Gastroesophageal sphincter (tissue), 4 donors: Measurements from ENCODE around the gene NKD2. TPM values are rescaled to one million over a fixed set of nuclear protein-coding genes. Genes with fewer than 3 reads are reported as not detected.

ENCODE experiments used
- ATAC-seq: fragments of 150-250 bp; one replicate; pipeline ENCODE4 v1.9.1; 2016; ENCODE audit warnings: mild to moderate bottlenecking, moderate library complexity
- H3K27ac ChIP-seq, 4 donors: fragments of 200-600 bp; sonication (generic) in 3 of 4; 1 replicate in 3 of 4; 2 replicates in 1 of 4; pipeline ENCODE4 v1.5.1; 2016 to 2019
- H3K27me3 ChIP-seq: fragments of 200-600 bp; sonication (generic); one replicate; pipeline ENCODE4 v1.5.1; 2019
- H3K36me3 ChIP-seq, 2 donors: fragments of 200-600 bp; sonication (generic); one replicate each; pipeline ENCODE4 v1.5.1; 2019; ENCODE audit warnings: control low read depth in 1 of 2
- H3K4me1 ChIP-seq, 3 donors: fragments of 200-600 bp; sonication (generic); 1 replicate in 2 of 3; 2 replicates in 1 of 3; pipeline ENCODE4 v1.5.1; 2016 to 2019; ENCODE audit warnings: control low read depth in 2 of 3
- H3K4me3 ChIP-seq, 2 donors: fragments of 200-600 bp; sonication (generic); one replicate each; pipeline ENCODE4 v1.5.1; 2019; ENCODE audit warnings: mild to moderate bottlenecking in 1 of 2, moderate library complexity in 1 of 2
- H3K9me3 ChIP-seq, 3 donors: fragments of 200-600 bp; sonication (generic); one replicate each; pipeline ENCODE4 v1.5.1; 2017 to 2019; ENCODE audit warnings: control low read depth in 2 of 3
- CTCF ChIP-seq, 4 experiments: fragments of 200-600 bp in 2 of 4; fragments of 450-650 bp in 2 of 4; sonication (generic) in 1 of 4; IDR thresholded peaks; one replicate each; pipeline ENCODE4 v1.5.1; 2017 to 2019; ENCODE audit warnings: antibody characterized with exemption in 4 of 4, mild to moderate bottlenecking in 2 of 4, moderate library complexity in 2 of 4
- EP300 ChIP-seq: sonication (generic); formaldehyde crosslinking; IDR thresholded peaks from one replicate; pipeline ENCODE4 v1.6.1; 2017; ENCODE audit warnings: antibody characterized with exemption, mild to moderate bottlenecking
- POLR2A ChIP-seq, 2 donors: fragments of 450-650 bp; IDR thresholded peaks; one replicate each; pipeline ENCODE4 v1.6.1; 2017; ENCODE audit warnings: antibody characterized with exemption in 2 of 2, mild to moderate bottlenecking in 2 of 2, moderate library complexity in 1 of 2
- POLR2AphosphoS5 ChIP-seq: sonication (generic); formaldehyde crosslinking; IDR thresholded peaks from one replicate; pipeline ENCODE4 v1.6.1; 2017; ENCODE audit warnings: antibody characterized with exemption
- WGBS, 2 donors: methylation state at CpG; one replicate each; pipeline ENCODE4 v1.1.5; 2018; ENCODE audit warnings: low coverage in 1 of 2; 5-methylcytosine and 5-hydroxymethylcytosine counted together
- total RNA-seq, 4 donors: library from RNA; depleted of rRNA; stranded (reverse); fragments of >200 nt; gene quantifications; one replicate each; pipeline ENCODE4 v1.1.0, GENCODE V29; 2016

Gene NKD2
- total RNA-seq, 4 donors from 2014 or later, result 1.8 to 6.1 (median 1.9) TPM

GRCh38 chr5:1037671-1038416 is 29.2 kb downstream of the NKD2 start:
- WGBS, 2 donors, result no CpG with 5 or more reads among the region's 43 CpGs

GRCh38 chr5:1038417-1039209 is 30.0 kb downstream of the NKD2 start:
- Histone ChIP-seq H3K9me3 (no peaks in the 10 kb centered on the region), H3K27me3 (no peaks in the 10 kb centered on the region), H3K36me3 (no peaks in the 10 kb centered on the region), H3K4me3 (no peak overlapping the region), H3K27ac (no peak overlapping the region), H3K4me1 (no peaks in the 10 kb centered on the region)
- 78 to 89% methylated on average over 4 to 5 of the region's 28 CpGs for WGBS, 2 donors
- no peak for TF ChIP-seq POLR2A (IDR thresholded peaks at IDR 0.05)
- TF ChIP-seq EP300, result no peak
- TF ChIP-seq CTCF (IDR thresholded peaks at IDR 0.05), result no peak
- no peak for TF ChIP-seq POLR2AphosphoS5
- ATAC-seq, result no peak

More at GRCh38 chr5:1037671-1038416, 29.2 kb downstream of the NKD2 start:
- Histone ChIP-seq H3K4me3 (no peak overlapping the region), H3K4me1 (no peaks in the 10 kb centered on the region), H3K27me3 (no peaks in the 10 kb centered on the region), H3K9me3 (no peaks in the 10 kb centered on the region), H3K36me3 (no peaks in the 10 kb centered on the region), H3K27ac (no peak overlapping the region)
- ATAC-seq, result no peak
- TF ChIP-seq POLR2A (IDR thresholded peaks at IDR 0.05) (no peak), EP300 (no peak), CTCF (IDR thresholded peaks at IDR 0.05) (no peak), POLR2AphosphoS5 (no peak)

GRCh38 chr5:1039210-1039548 is 30.6 kb downstream of the NKD2 start:
- no peak overlapping the region for H3K27ac ChIP-seq
- H3K4me3 ChIP-seq, result no peak overlapping the region
- TF ChIP-seq EP300 (no peak), CTCF (IDR thresholded peaks at IDR 0.05) (no peak), POLR2A (IDR thresholded peaks at IDR 0.05) (no peak)
- WGBS, 2 donors, result 80 to 100% methylated on average over 1 to 2 of the region's 16 CpGs
- H3K27me3 ChIP-seq, result no peaks in the 10 kb centered on the region
- ATAC-seq, result no peak
- H3K36me3 ChIP-seq, result no peaks in the 10 kb centered on the region
- no peaks in the 10 kb centered on the region for H3K9me3 ChIP-seq
- H3K4me1 ChIP-seq, result no peaks in the 10 kb centered on the region

- no peaks in the 10 kb centered on the region for H3K4me1 ChIP-seq
- H3K27me3 ChIP-seq, result no peaks in the 10 kb centered on the region
- WGBS, 2 donors, result 90 to 100% methylated on average over 2 to 7 of the region's 18 CpGs
- no peak overlapping the region for H3K4me3 ChIP-seq
- no peaks in the 10 kb centered on the region for H3K36me3 ChIP-seq
- TF ChIP-seq POLR2AphosphoS5 (no peak), EP300 (no peak)
- no peaks in the 10 kb centered on the region for H3K9me3 ChIP-seq
- H3K27ac ChIP-seq, result no peak overlapping the region
- no peak for ATAC-seq
Measured at GRCh38 chr5:1039706-1040260, 31.2 kb downstream of the NKD2 start.

GRCh38 chr5:1040571-1040970 is 32.0 kb downstream of the NKD2 start:
- Histone ChIP-seq H3K27ac (no peak overlapping the region), H3K27me3 (no peaks in the 10 kb centered on the region), H3K36me3 (no peaks in the 10 kb centered on the region), H3K4me1 (no peaks in the 10 kb centered on the region), H3K4me3 (no peak overlapping the region), H3K9me3 (no peaks in the 10 kb centered on the region)
- ATAC-seq, result no peak
- 94% methylated on average over 2 of the region's 10 CpGs; no CpG with 5 or more reads in 1 of the 2 donors for WGBS, 2 donors
- no peak for TF ChIP-seq CTCF (IDR thresholded peaks at IDR 0.05)
- no peak for TF ChIP-seq POLR2A (IDR thresholded peaks at IDR 0.05)
- TF ChIP-seq POLR2AphosphoS5, result no peak
